GM10266 (cell line): ENCODE data around the gene CHD6.
A peak's percentile ranks its signal among the peaks of the same experiment; 100 is the strongest.

Experiments used
- DNase-seq: peaks from one replicate; pipeline ENCODE4 v3.0.0; 2012; ENCODE audit errors: extremely low spot score
- CTCF ChIP-seq: IDR thresholded peaks from 2 replicates; pipeline ENCODE4 v1.5.1; 2012; ENCODE audit warnings: mild to moderate bottlenecking, low read depth; ENCODE audit not compliant: control insufficient read depth, insufficient read depth; ENCODE audit errors: missing control alignments

CHD6 gene

GRCh38 chr20:41621971-41622370 lies 3.8 kb upstream of the CHD6 start:
- no peak for DNase-seq
- TF ChIP-seq CTCF: no peak

GRCh38 chr20:41621421-41621820 lies 3.2 kb upstream of the CHD6 start:
- no peak for TF ChIP-seq CTCF
- DNase-seq: no peak

- TF ChIP-seq CTCF: no peak
- DNase-seq: no peak
Measured at GRCh38 chr20:41619360-41620100, 1.4 kb upstream of the CHD6 start.

- no peak for TF ChIP-seq CTCF
- no peak for DNase-seq
Measured at GRCh38 chr20:41618807-41619311, 682 bp upstream of the CHD6 start.

GRCh38 chr20:41617059-41617901 lies 897 bp downstream of the CHD6 start:
- TF ChIP-seq CTCF: no peak

GRCh38 chr20:41616228-41616627 lies 1.9 kb downstream of the CHD6 start:
- no peak for TF ChIP-seq CTCF
- no peak for DNase-seq

More at GRCh38 chr20:41617059-41617901, 897 bp downstream of the CHD6 start:
- peak; percentile 33 for DNase-seq

- no peak for DNase-seq
- TF ChIP-seq CTCF: no peak
Measured at GRCh38 chr20:41615676-41616075, 2.5 kb downstream of the CHD6 start.
